H1 (cell line): ENCODE results near the gene ISM1. TPM values are rescaled to one million over a fixed set of nuclear protein-coding genes. Genes with fewer than 3 reads are reported as not detected.

Experiments used
- CTCF ChIA-PET: fragments of 300-600 bp; sonication (Branson Sonifier 250); formaldehyde crosslinking; loops from one replicate; lab custom pipeline; 2021; ENCODE audit not compliant: partially characterized antibody; lab: Charles Lee
- POLR2A ChIA-PET: fragments of 300-600 bp; sonication (Branson Sonifier 250); formaldehyde crosslinking; loops from one replicate; lab custom pipeline; 2021; ENCODE audit warnings: inconsistent platforms; ENCODE audit not compliant: partially characterized antibody; lab: Charles Lee
- DNase-seq, 2 experiments: peaks; one replicate each; pipeline versions ENCODE4 v3.0.0 to v3.0.0-alpha.2; 2010 to 2022; ENCODE audit warnings: low spot score in 2 of 2, low read depth in 1 of 2, mixed read lengths in 1 of 2
- FAIRE-seq: peaks from 2 replicates; lab custom pipeline; 2011; peaks lifted over from hg19 to GRCh38; lab: Jason Lieb, UNC
- H2AFZ ChIP-seq: 2 replicates; pipeline ENCODE4 v1.8.1; 2012; ENCODE audit warnings: low read length, inconsistent platforms
- H2AK5ac ChIP-seq: 2 replicates; pipeline ENCODE4 v1.6.1; 2013; ENCODE audit warnings: low read depth, low read length
- H2BK120ac ChIP-seq: replicated peaks from 2 replicates; pipeline ENCODE3; 2013; ENCODE audit warnings: low read depth, low read length, inconsistent platforms
- H2BK12ac ChIP-seq: 2 replicates; pipeline ENCODE4 v1.6.1; 2013; ENCODE audit warnings: low read depth, low read length
- H2BK15ac ChIP-seq: 2 replicates; pipeline ENCODE4 v1.6.1; 2013; ENCODE audit warnings: low read length
- H2BK20ac ChIP-seq: 2 replicates; pipeline ENCODE4 v1.6.1; 2013; ENCODE audit warnings: low read length
- H2BK5ac ChIP-seq: 2 replicates; pipeline ENCODE4 v1.6.1; 2013; ENCODE audit warnings: low read depth, low read length
- H3K14ac ChIP-seq: 2 replicates; pipeline ENCODE4 v1.6.1; 2013; ENCODE audit warnings: inconsistent platforms; ENCODE audit not compliant: insufficient read length
- H3K18ac ChIP-seq: 2 replicates; pipeline ENCODE4 v1.6.1; 2013; ENCODE audit warnings: low read length; ENCODE audit errors: extremely low read depth
- H3K23ac ChIP-seq: 2 replicates; pipeline ENCODE4 v1.6.1; 2013; ENCODE audit warnings: inconsistent platforms; ENCODE audit not compliant: insufficient read length
- H3K23me2 ChIP-seq: 2 replicates; pipeline ENCODE4 v1.6.1; 2013; ENCODE audit warnings: low read depth, low read length
- H3K27ac ChIP-seq: 2 replicates; pipeline ENCODE4 v1.6.1; 2011; ENCODE audit warnings: low read depth, low read length, inconsistent platforms
- H3K27me3 ChIP-seq, 4 experiments: replicated peaks in 1 of 4; 1 replicate in 1 of 4; 2 replicates in 3 of 4; pipeline versions ENCODE4 v1.6.1 to v1.8.1; 2011 to 2013; ENCODE audit warnings: low read length in 3 of 4, mild to moderate bottlenecking in 3 of 4, inconsistent platforms in 2 of 4, mixed read lengths in 2 of 4, moderate library complexity in 1 of 4; ENCODE audit not compliant: control insufficient read depth in 3 of 4, insufficient read depth in 3 of 4; ENCODE audit errors: extremely low read depth in 1 of 4
- H3K36me3 ChIP-seq, 4 experiments: 2 replicates each; pipeline versions ENCODE4 v1.6.1 to v1.8.1; 2011 to 2013; ENCODE audit warnings: mild to moderate bottlenecking in 4 of 4, low read length in 3 of 4, moderate library complexity in 2 of 4, control low read depth in 1 of 4, inconsistent platforms in 1 of 4; ENCODE audit not compliant: insufficient read depth in 4 of 4, control insufficient read depth in 2 of 4
- H3K4ac ChIP-seq: replicated peaks from 2 replicates; pipeline ENCODE3; 2013; ENCODE audit warnings: low read length, low read depth, mixed read lengths, inconsistent platforms; ENCODE audit not compliant: insufficient read length
- H3K4me1 ChIP-seq, 4 experiments: replicated peaks in 1 of 4; 1 replicate in 1 of 4; 2 replicates in 3 of 4; pipeline versions ENCODE4 v1.6.1 to v1.8.1; 2011 to 2013; ENCODE audit warnings: low read length in 3 of 4, inconsistent platforms in 2 of 4, mixed read lengths in 1 of 4; ENCODE audit not compliant: insufficient read depth in 4 of 4, control insufficient read depth in 3 of 4
- H3K4me2 ChIP-seq, 2 experiments: 2 replicates each; pipeline versions ENCODE4 v1.6.1 to v1.8.1; 2011 to 2013; ENCODE audit warnings: low read depth in 2 of 2, low read length in 2 of 2, control low read depth in 1 of 2, inconsistent platforms in 1 of 2, mild to moderate bottlenecking in 1 of 2; ENCODE audit not compliant: insufficient read depth in 1 of 2
- H3K4me3 ChIP-seq, 4 experiments: fragments of 200-600, 300-600 bp in 1 of 4; sonication (generic), shearing (Covaris generic), sonication (Bioruptor Twin) in 1 of 4; 2 replicates each; pipeline versions ENCODE4 v1.5.1 to v1.8.1; 2011 to 2016; ENCODE audit warnings: low read length in 4 of 4, low read depth in 3 of 4, control low read depth in 2 of 4, inconsistent platforms in 2 of 4, mild to moderate bottlenecking in 2 of 4, mixed read lengths in 1 of 4, moderate library complexity in 1 of 4; ENCODE audit not compliant: insufficient read depth in 2 of 4; ENCODE audit errors: extremely low read depth in 1 of 4
- H3K56ac ChIP-seq: replicated peaks from 2 replicates; pipeline ENCODE3; 2013; ENCODE audit warnings: low read depth, mild to moderate bottlenecking, mixed read lengths, low read length, inconsistent platforms; ENCODE audit not compliant: insufficient read length
- H3K79me1 ChIP-seq: 2 replicates; pipeline ENCODE4 v1.6.1; 2013; ENCODE audit warnings: low read depth, low read length, control low read depth
- H3K79me2 ChIP-seq, 2 experiments: 2 replicates each; pipeline versions ENCODE4 v1.6.1 to v1.8.1; 2012 to 2013; ENCODE audit warnings: low read length in 2 of 2, mild to moderate bottlenecking in 2 of 2, inconsistent platforms in 1 of 2; ENCODE audit not compliant: insufficient read depth in 2 of 2, control insufficient read depth in 1 of 2
- H3K9ac ChIP-seq, 4 experiments: replicated peaks in 1 of 4; 1 replicate in 1 of 4; 2 replicates in 3 of 4; pipeline versions ENCODE4 v1.6.1 to v1.8.1; 2011 to 2013; ENCODE audit warnings: low read depth in 3 of 4, low read length in 3 of 4, control low read depth in 2 of 4, mild to moderate bottlenecking in 2 of 4, moderate library complexity in 2 of 4, inconsistent platforms in 1 of 4; ENCODE audit errors: extremely low read depth in 1 of 4
- H3K9me3 ChIP-seq, 2 experiments: 2 replicates each; pipeline versions ENCODE4 v1.6.1 to v1.8.1; 2012 to 2013; ENCODE audit warnings: mild to moderate bottlenecking in 2 of 2, moderate library complexity in 2 of 2, control low read depth in 1 of 2, inconsistent platforms in 1 of 2, low read depth in 1 of 2, low read length in 1 of 2, mixed read lengths in 1 of 2; ENCODE audit not compliant: insufficient read depth in 2 of 2
- H4K20me1 ChIP-seq, 2 experiments: replicated peaks in 1 of 2; 2 replicates each; pipeline versions ENCODE3 to v1.8.1; 2011 to 2013; ENCODE audit warnings: inconsistent platforms in 2 of 2, low read length in 2 of 2, mild to moderate bottlenecking in 1 of 2; ENCODE audit not compliant: insufficient read depth in 2 of 2, control insufficient read depth in 1 of 2
- H4K5ac ChIP-seq: 2 replicates; pipeline ENCODE4 v1.6.1; 2013; ENCODE audit warnings: low read length, low read depth, mixed read lengths, inconsistent platforms; ENCODE audit not compliant: insufficient read length
- H4K8ac ChIP-seq: 2 replicates; pipeline ENCODE4 v1.8.0; 2013; ENCODE audit warnings: mild to moderate bottlenecking, moderate library complexity, low read length, inconsistent platforms; ENCODE audit not compliant: insufficient read depth; ENCODE audit errors: extremely low read depth
- H4K91ac ChIP-seq: replicated peaks from 2 replicates; pipeline ENCODE3; 2013; ENCODE audit warnings: low read length, mixed read lengths, inconsistent platforms; ENCODE audit not compliant: insufficient read length
- WGBS, 2 experiments: shearing (Covaris generic) in 1 of 2; methylation state at CpG; one replicate each; pipeline versions ENCODE4 v1.1.6 to v1.1.7; 2013 to 2015; ENCODE audit warnings: low lambda C conversion rate in 2 of 2, mixed read lengths in 2 of 2, inconsistent platforms in 1 of 2, low coverage in 1 of 2, missing lambda C conversion rate in 1 of 2; ENCODE audit not compliant: insufficient replicate concordance in 2 of 2, insufficient coverage in 1 of 2, insufficient read length in 1 of 2; ENCODE audit errors: extremely low coverage in 1 of 2, missing lambda C conversion rate in 1 of 2; 5-methylcytosine and 5-hydroxymethylcytosine counted together
- polyA plus RNA-seq, 7 experiments: library from polyadenylated mRNA; depleted of rRNA in 3 of 7; stranded (reverse) in 5 of 7; unstranded in 2 of 7; fragments of >200 nt in 5 of 7; fragments of 200-250 nt in 2 of 7; gene quantifications; 1 replicate in 5 of 7; 2 replicates in 1 of 7; 4 replicates in 1 of 7; pipeline versions ENCODE4 v1.2.1 to v1.2.3, GENCODE V29; 2011 to 2013; ENCODE audit warnings: missing spikeins in 2 of 7, mixed read lengths in 2 of 7
- total RNA-seq: library from RNA; stranded (reverse); fragmentation: NEBNext Ultra II Directional; extraction: Animal tissue kit (Norgen Biotek cat#: 25700); gene quantifications from 2 replicates; pipeline ENCODE4 v1.2.1, GENCODE V29; 2021
- TF ChIP-seq, protein P1 (sequence below), 3 experiments: IDR thresholded peaks; 1 replicate in 2 of 3; 2 replicates in 1 of 3; pipeline versions ENCODE4 v1.5.1 to v1.6.1; 2011; ENCODE audit warnings: low read length in 3 of 3, mild to moderate bottlenecking in 3 of 3, inconsistent platforms in 2 of 3, low read depth in 1 of 3, moderate library complexity in 1 of 3; ENCODE audit not compliant: insufficient read depth in 1 of 3; ENCODE audit errors: control extremely low read depth in 1 of 3

ISM1 gene
- total and polyA plus RNA-seq, 2 of the 8 experiments (the other 6 are each of a cell fraction or from before 2014, with no cell fraction given), result 0.62 to 0.97 TPM

DNA sequence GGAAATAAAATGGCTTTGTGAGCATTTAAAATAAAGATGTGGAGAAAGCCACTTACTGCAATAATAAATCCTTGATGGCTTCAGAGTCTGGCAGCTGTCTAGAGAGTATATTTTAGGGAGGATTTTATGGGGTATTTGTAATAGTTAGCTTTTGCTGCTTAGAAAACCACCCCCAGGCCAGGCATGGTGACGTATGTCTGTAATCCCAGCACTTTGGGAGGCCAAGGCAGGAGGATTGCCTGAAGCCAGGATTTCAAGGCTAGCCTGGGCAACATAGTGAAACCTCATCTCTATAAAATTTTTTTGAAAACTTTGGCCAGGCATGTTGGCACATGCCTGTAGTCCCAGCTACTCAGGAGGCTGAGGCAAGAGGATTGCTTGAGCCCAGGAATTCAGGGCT is 63.8 kb downstream of the ISM1 start:
- no peak overlapping the region for H2BK20ac ChIP-seq
- POLR2A ChIA-PET, result no interaction called here

More for the DNA sequence above, 63.8 kb downstream of the ISM1 start:
- H3K27ac ChIP-seq, result no peak overlapping the region
- no peaks in the 10 kb centered on the region for H3K27me3 ChIP-seq
- 85% methylated on average over 1 of the region's 1 CpG; no CpG with 5 or more reads in 1 of the 2 experiments for WGBS, 2 experiments
- no peak overlapping the region for H2BK12ac ChIP-seq
- H3K4me2 ChIP-seq, result no peak overlapping the region
- H3K23ac ChIP-seq, result no peak overlapping the region
- no peak overlapping the region for H3K18ac ChIP-seq
- CTCF ChIA-PET, result interaction anchor here (0.6 to 3.6 kb wide), 7 partner anchors 7 to 313 kb away, joined by 4 to 13 read pairs (median 5); no protein-coding TSS in a partner anchor
- H2AFZ ChIP-seq, result no peak overlapping the region
- H3K56ac ChIP-seq, result no peak overlapping the region
- TF ChIP-seq, protein P1, sequence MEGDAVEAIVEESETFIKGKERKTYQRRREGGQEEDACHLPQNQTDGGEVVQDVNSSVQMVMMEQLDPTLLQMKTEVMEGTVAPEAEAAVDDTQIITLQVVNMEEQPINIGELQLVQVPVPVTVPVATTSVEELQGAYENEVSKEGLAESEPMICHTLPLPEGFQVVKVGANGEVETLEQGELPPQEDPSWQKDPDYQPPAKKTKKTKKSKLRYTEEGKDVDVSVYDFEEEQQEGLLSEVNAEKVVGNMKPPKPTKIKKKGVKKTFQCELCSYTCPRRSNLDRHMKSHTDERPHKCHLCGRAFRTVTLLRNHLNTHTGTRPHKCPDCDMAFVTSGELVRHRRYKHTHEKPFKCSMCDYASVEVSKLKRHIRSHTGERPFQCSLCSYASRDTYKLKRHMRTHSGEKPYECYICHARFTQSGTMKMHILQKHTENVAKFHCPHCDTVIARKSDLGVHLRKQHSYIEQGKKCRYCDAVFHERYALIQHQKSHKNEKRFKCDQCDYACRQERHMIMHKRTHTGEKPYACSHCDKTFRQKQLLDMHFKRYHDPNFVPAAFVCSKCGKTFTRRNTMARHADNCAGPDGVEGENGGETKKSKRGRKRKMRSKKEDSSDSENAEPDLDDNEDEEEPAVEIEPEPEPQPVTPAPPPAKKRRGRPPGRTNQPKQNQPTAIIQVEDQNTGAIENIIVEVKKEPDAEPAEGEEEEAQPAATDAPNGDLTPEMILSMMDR (IDR thresholded peaks at IDR 0.05; ENCODE audit: control extremely low read depth in 1 of 3, insufficient read depth in 1 of 3, low read depth in 1 of 3, low read length in 3 of 3), result no peak
- H3K79me1 ChIP-seq, result no peaks in the 10 kb centered on the region
- H2BK5ac ChIP-seq, result no peak overlapping the region
- no peaks in the 10 kb centered on the region for H3K36me3 ChIP-seq
- H4K91ac ChIP-seq, result no peak overlapping the region
- no peak overlapping the region for H4K8ac ChIP-seq
- no peak overlapping the region for H3K4ac ChIP-seq
- H3K79me2 ChIP-seq, result no peaks in the 10 kb centered on the region; a peak in 1 of 4 replicates
- H4K5ac ChIP-seq, result no peak overlapping the region
- H3K4me1 ChIP-seq, result peaks cover 0 to 2% (median 0%) of the 10 kb centered on the region in 4 experiments; a peak in 1 of 7 replicates
- FAIRE-seq (no peak), DNase-seq (no peak)
- no peak overlapping the region for H2AK5ac ChIP-seq
- no peaks in the 10 kb centered on the region for H4K20me1 ChIP-seq
- no peak overlapping the region for H2BK15ac ChIP-seq
- H3K14ac ChIP-seq, result no peak overlapping the region
- no peaks in the 10 kb centered on the region for H3K9me3 ChIP-seq
- no peak overlapping the region for H3K4me3 ChIP-seq
- H2BK120ac ChIP-seq, result no peak overlapping the region
- no peaks in the 10 kb centered on the region; the same call in 1 of the 2 replicates for H3K23me2 ChIP-seq
- no peak overlapping the region for H3K9ac ChIP-seq
